Activated CD8-positive, alpha-beta memory T cell treated with anti-CD3 and anti-CD28 coated beads for 24 hours (primary cell): ENCODE measurements around the gene NEK11.

Source experiments
- DNase-seq: peaks from one replicate; pipeline ENCODE4 v3.0.0-alpha.2; 2020

The NEK11 gene

GRCh38 chr3:131224886-131225550 lies 198.3 kb downstream of the NEK11 start:
- no peak for DNase-seq

DNA sequence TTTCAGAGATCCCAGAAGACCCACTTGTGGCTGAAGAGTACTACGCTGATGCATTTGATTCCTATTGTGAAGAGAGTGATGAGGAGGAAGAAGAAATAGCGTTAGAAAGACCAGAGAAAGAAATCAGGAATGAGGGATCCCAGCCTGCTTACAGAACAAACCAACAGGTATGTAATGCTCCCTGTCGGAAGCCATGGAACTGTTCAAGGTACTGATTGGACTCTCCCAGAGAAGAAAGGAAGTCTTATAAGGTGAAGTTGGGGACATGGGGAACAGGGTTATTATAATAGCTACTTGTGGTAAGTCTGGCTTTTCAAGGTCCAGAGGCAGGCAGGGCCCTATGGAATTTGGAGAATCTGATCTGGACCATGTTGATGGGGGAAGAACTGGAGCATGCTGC lies 201.8 kb downstream of the NEK11 start:
- DNase-seq, result no peak

DNA sequence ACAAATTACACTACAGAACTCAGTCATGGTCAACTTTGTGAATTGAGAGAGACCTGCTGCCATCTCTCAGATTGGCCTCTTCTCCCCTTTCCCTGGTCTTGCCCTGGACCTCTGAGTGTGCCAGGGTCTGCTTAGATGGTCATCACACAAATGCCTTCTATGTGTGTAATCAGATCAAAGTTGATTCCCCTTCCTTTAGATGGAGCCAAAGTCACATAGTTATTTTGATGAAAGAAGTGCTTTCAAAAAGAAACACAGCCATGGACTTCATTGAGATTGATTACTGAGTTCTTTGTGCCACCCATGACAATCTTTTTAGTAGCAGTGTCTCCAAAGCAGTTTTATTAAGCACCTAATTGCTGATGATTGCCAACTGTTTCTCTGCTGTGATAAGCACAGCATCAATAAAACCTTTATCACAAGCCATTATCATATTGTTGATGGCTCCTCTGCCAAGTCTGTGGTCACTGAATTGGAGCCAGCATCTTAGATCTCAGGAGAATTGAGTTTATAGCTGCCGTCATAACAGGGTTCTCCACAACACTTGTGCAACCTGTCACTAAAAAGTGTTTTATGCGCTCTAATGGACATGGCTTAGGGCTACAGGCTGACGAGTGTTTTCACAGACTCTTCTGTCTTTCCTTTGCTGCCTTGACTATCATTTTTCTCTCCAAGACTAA lies 205.2 kb downstream of the NEK11 start:
- no peak for DNase-seq

DNA sequence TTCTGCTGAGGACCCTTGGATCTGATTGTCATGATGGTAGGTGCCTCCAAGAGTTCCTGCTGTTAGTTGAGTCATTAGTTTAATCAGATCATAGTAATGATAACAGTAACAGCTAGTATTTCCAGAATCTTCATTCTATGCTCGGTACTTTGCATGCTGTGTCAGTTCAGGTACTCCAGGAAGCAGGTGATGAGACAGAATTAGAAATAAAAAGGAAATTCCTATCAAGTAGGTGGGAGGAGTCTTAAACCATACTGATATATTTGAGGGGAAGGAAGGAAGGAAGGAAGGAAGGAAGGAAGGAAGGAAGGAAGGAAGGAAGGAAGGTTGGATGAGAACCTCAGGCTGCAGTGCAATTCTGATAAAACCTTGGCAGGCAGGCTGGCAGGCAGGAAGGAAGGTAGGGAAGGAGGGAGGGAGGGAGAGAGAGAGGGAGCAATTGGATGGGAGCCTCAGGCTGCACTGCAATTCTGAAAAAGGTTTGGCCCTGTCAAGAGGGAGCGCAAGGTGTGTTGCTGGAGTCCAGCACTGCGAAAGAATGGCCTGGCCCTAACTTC lies 206.1 kb downstream of the NEK11 start:
- DNase-seq, result no peak

- no peak for DNase-seq
Measured at GRCh38 chr3:131233900-131234668, 207.4 kb downstream of the NEK11 start.

DNA sequence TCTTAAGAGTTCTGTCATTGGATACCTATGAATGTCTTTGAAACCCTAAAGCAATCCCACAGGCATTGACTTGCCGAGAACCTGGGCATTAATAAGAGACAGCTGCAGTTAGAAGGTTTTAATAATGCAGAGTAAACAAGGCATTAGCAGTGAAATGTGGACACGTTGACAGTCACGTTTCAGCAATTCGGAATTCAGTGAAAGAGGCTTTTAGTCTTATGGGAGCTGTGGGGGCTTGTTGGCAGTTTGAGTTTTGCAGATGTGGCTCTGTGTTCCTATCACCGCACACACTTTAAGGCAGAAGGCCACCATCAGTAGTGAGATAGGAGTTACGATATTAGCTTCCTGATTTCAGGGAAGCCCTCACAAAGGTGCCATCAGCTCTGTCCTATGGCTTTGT lies 209.7 kb downstream of the NEK11 start:
- no peak for DNase-seq

DNA sequence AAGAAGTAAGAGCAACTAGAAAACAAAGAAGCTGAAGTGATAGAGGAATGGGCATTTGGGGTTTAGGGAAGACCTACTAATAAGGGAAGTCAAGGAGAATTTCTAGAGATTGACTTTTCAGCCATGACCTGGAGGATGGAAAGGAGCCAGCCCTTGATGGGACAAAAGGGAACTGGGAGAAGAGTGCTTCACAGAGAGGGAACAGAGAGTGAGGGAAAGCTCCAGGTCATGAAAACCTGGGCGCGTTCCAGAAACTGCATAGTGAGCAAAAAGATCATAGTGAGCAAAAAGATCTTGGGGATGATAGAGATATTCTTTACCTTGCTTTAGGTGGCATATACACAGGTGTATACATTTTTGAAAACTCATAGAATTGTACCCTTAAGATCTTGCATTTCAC lies 211.8 kb downstream of the NEK11 start:
- DNase-seq, result no peak

GRCh38 chr3:131239267-131239666 lies 212.6 kb downstream of the NEK11 start:
- no peak for DNase-seq

DNA sequence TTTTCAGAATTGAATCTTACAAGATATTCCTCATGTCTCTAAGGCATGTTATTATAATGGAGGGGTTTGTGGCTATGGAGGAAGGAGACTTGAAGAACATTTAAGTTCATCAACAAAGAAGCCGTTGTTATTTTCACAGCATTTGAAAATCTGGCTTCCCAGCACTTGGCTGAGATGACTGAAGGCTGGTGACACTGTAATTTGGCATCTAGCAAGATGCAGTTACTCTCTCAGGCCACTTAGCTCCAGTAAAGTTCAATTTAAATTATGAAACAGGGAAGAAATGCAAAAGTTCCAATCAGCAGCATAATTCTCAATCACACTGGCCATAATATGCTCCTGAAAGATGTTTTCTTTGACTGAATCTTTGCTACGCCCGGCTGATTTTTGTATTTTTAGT lies 215.5 kb downstream of the NEK11 start:
- DNase-seq, result no peak

DNA sequence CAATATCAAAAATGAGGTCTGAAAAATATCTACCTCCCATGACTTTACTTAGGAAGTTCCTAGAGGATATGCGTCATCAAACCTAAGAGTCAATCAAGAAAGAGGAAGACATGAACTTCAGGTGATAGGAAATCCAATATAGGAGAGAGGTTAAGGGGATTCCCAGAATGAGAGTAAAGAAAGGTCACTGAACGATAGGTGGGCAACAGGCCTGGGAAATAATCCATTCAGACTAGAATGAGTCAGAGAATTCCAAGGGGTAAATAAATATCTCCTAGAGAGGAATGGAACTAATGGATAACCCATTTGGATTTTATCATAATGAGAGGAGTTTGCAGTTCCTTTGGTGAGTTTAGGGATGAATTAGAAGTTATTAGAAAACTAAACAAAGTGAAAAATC lies 223.8 kb downstream of the NEK11 start:
- no peak for DNase-seq

- no peak for DNase-seq
Measured at GRCh38 chr3:131260525-131260924, 233.8 kb downstream of the NEK11 start.

- DNase-seq, result no peak
Measured at GRCh38 chr3:131261104-131261503, 234.4 kb downstream of the NEK11 start.

GRCh38 chr3:131275556-131275955 lies 248.9 kb downstream of the NEK11 start:
- DNase-seq, result no peak

- DNase-seq, result no peak
Measured at GRCh38 chr3:131277836-131278497, 251.3 kb downstream of the NEK11 start.

DNA sequence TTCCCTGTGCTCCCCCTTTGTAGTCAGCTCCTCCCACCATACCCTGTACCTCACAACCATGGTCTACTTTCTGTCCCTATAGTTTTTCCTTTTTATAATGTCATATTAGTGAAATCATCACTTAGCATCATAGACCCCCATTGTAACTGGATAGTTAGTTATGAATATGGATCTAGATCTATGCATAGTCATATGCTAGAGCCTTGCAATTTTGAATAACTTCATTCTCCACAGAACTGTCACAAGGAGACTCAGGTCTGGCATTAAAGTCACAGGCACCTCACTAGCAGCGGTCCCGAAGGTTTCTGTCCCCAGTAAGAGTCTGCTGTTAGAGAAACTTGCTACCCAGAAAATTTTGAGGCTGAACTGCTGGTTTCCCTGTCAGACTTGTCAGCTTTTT lies 252.9 kb downstream of the NEK11 start:
- no peak for DNase-seq

GRCh38 chr3:131282379-131282778 lies 255.7 kb downstream of the NEK11 start:
- DNase-seq, result no peak

DNA sequence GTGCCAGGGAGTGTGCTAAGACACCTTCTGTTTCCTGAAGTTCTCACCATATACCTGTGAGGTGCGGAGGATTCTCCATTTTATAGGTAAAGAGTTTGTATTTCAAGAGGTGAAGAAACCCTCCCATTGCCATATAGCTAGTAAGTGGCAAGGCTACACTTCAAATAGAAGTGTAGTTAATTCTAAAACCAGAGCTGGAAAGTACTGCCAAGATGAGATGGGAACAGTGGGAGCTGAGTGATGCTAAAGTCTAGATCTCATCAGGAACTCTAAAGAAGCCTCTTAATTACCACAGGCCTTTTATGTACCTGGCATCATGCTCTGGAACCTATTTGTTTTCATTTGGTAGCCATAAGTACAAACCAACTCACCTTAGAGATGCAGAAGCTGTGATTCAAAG lies 256.3 kb downstream of the NEK11 start:
- DNase-seq, result no peak

DNA sequence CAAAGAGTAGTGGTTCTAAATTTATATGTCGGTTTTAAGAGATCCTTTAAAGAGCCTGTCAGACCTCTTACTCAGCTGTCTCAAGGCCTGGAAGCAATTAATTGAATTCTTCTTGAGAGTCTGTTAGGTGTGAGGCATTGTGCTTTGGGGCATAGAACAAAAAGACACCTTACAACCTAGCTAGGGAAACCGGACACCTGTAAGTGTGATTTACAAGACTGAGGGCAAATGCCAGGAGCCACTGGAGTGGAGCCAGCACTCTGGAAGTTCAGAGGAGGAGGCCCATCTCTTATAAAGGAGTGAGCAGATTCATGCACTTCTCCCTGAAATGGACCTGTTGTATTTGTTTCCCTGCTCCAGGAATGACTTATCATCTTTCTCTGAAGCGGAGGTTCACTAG lies 257.2 kb downstream of the NEK11 start:
- no peak for DNase-seq

GRCh38 chr3:131284302-131284701 lies 257.6 kb downstream of the NEK11 start:
- no peak for DNase-seq

DNA sequence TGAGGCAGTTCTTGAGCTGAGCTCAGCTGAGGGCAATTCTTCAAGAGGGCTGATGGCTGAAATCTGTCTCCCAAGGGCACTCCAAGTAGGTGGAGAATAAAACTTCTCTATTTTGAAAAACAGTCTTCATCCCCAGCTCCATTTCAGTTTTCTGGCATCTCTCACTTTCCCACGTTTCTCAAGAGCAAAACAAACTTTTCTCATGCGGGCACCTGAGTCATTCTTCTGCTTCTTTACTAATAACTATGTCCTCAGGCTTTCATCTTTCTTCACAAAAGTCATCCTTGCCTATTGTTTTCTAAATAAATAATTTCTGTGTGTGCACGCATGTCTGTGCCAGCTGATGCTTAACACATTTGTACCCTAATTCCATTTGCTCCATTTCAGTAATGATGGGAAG lies 258.8 kb downstream of the NEK11 start:
- DNase-seq, result no peak

DNA sequence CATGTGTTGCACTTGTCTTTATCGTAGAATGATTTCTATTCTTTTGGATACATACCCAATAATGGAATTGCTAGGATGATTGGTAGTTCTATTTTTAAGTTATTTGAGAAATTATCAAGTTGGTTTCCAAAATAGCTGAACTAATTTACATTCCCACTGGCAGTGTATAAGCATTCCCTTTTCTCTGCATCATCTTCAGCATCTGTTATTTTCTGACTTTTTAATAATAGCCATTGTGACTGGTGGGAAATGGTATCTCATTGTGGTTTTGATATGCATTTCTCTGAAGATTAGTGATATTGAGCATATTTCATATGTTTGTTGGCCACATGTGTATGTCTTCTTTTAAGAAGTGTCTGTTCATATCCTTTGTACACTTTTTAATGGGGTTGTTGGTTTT lies 273.2 kb downstream of the NEK11 start:
- no peak for DNase-seq

DNA sequence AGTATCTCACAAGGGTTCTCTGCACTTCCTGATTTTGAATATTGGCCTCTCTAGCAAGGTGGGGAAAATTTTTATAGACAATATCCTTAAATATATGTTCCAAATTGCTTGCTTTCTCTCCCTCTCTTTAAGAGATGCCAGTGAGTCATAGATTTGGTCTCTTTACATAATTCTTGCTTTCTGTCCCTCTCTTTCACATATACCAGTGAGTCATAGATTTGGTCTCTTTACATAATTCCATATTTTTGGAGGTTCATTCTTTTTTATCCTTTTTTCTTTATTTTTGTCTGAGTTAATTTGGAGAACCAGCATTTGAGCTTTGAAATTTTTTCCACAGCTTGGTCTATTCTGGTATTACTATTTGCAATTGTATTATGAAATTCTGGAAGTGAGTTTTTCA lies 277.2 kb downstream of the NEK11 start:
- no peak for DNase-seq

- DNase-seq, result no peak
Measured at GRCh38 chr3:131304890-131305289, 278.2 kb downstream of the NEK11 start.
